Immature natural killer cell (primary cell): ENCODE results near the gene ARSA. TPM values are rescaled to one million over a fixed set of nuclear protein-coding genes. Genes with fewer than 3 reads are reported as not detected.

Experiments
- DNase-seq, 3 donors: peaks; one replicate each; pipeline ENCODE4 v3.0.0; 2022; ENCODE audit warnings: mixed read lengths in 1 of 3
- H3K27ac Mint-ChIP-seq, 6 donors: one replicate each; pipeline ENCODE4 v1.8.0; 2020; ENCODE audit warnings: mixed read lengths in 6 of 6, mild to moderate bottlenecking in 5 of 6, inconsistent platforms in 4 of 6, moderate library complexity in 3 of 6
- H3K27me3 Mint-ChIP-seq, 3 donors: one replicate each; pipeline ENCODE4 v1.8.0; 2020 to 2021; ENCODE audit warnings: low read depth in 3 of 3, mild to moderate bottlenecking in 3 of 3, mixed read lengths in 3 of 3, moderate library complexity in 3 of 3, inconsistent platforms in 1 of 3
- H3K36me3 Mint-ChIP-seq, 3 donors: one replicate each; pipeline ENCODE4 v1.8.0; 2020; ENCODE audit warnings: mixed read lengths in 3 of 3, inconsistent platforms in 2 of 3, mild to moderate bottlenecking in 2 of 3
- H3K4me1 Mint-ChIP-seq, 2 donors: one replicate each; pipeline ENCODE4 v1.8.0; 2020; ENCODE audit warnings: inconsistent platforms in 2 of 2, mild to moderate bottlenecking in 2 of 2, mixed read lengths in 2 of 2, moderate library complexity in 1 of 2
- H3K4me3 Mint-ChIP-seq, 5 donors: one replicate each; pipeline ENCODE4 v1.8.0; 2020; ENCODE audit warnings: mild to moderate bottlenecking in 5 of 5, mixed read lengths in 5 of 5, inconsistent platforms in 3 of 5, moderate library complexity in 3 of 5
- H3K9me3 Mint-ChIP-seq, 6 donors: one replicate each; pipeline ENCODE4 v1.8.0; 2020; ENCODE audit warnings: mild to moderate bottlenecking in 6 of 6, mixed read lengths in 6 of 6, inconsistent platforms in 4 of 6, moderate library complexity in 3 of 6
- polyA plus RNA-seq, 3 donors: library from polyadenylated mRNA; unstranded; fragments of 300-500 nt; fragmentation: Illumina TruSeq; gene quantifications; one replicate each; pipeline ENCODE4 v1.2.3, GENCODE V29; 2021

Gene ARSA
- polyA plus RNA-seq = 10 to 100 TPM in 1 of 3 donors, 1 to 10 TPM in 2; 3.8 to 11.2 (median 7.7) TPM

- Mint-ChIP-seq H3K4me1 (peaks cover 22 to 23% of the 10 kb centered on the region in 2 donors), H3K27me3 (peaks cover 9 to 15% (median 15%) of the 10 kb centered on the region in 3 donors), H3K36me3 (no peaks in the 10 kb centered on the region), H3K9me3 (no peaks in the 10 kb centered on the region), H3K4me3 (peak within 1 kb of the TSS; percentile 68 to 88 (median 78)), H3K27ac (peak within 1 kb of the TSS; percentile 92 to 96 (median 94))
- peak; percentile 81 to 87 (median 85) for DNase-seq
These were observed at the start of gene ARSA for GRCh38 chr22:50627642-50628542. TSS of gene ARSA (minus strand) at chr22:50628152. CDS start at chr22:50627779, 373 bp downstream.

GRCh38 chr22:50676661-50677492 lies 48.9 kb upstream of the ARSA start:
- Mint-ChIP-seq H3K4me1 (peaks cover 0 to 14% of the 10 kb centered on the region in 2 donors), H3K27ac (no peak overlapping the region), H3K27me3 (peaks cover 11 to 26% (median 12%) of the 10 kb centered on the region in 3 donors), H3K9me3 (peaks cover 0 to 2% (median 0%) of the 10 kb centered on the region in 6 donors), H3K4me3 (no peak overlapping the region), H3K36me3 (peaks cover 0 to 3% (median 0%) of the 10 kb centered on the region in 3 donors)
- no peak for DNase-seq

- Mint-ChIP-seq H3K9me3 (peaks cover 0 to 2% (median 0%) of the 10 kb centered on the region in 6 donors), H3K27me3 (peaks cover 11 to 31% (median 14%) of the 10 kb centered on the region in 3 donors)
These were observed 48.3 kb upstream of the ARSA start for GRCh38 chr22:50676180-50676636.

GRCh38 chr22:50675553-50676179 lies 47.7 kb upstream of the ARSA start:
- DNase-seq = no peak
- H3K9me3 Mint-ChIP-seq = peaks cover 0 to 2% (median 0%) of the 10 kb centered on the region in 6 donors
- H3K27me3 Mint-ChIP-seq = peaks cover 12 to 36% (median 14%) of the 10 kb centered on the region in 3 donors

More at GRCh38 chr22:50676180-50676636, 48.3 kb upstream of the ARSA start:
- Mint-ChIP-seq H3K4me3 (peak overlapping the region in 3 of 5 donors; percentile 26 to 35 (median 30)), H3K4me1 (peaks cover 0 to 18% of the 10 kb centered on the region in 2 donors), H3K36me3 (peaks cover 0 to 3% (median 0%) of the 10 kb centered on the region in 3 donors), H3K27ac (no peak overlapping the region)
- DNase-seq = no peak

GRCh38 chr22:50674606-50675552 lies 46.9 kb upstream of the ARSA start:
- Mint-ChIP-seq H3K4me1 (peaks cover 0 to 18% of the 10 kb centered on the region in 2 donors), H3K4me3 (peak overlapping the region; percentile 19 to 81 (median 58)), H3K36me3 (peaks cover 0 to 3% (median 0%) of the 10 kb centered on the region in 3 donors), H3K27me3 (peaks cover 15 to 43% (median 15%) of the 10 kb centered on the region in 3 donors), H3K9me3 (peaks cover 0 to 4% (median 0%) of the 10 kb centered on the region in 6 donors), H3K27ac (no peak overlapping the region)
- peak in 1 of 3 donors; percentile 3 for DNase-seq

More at GRCh38 chr22:50675553-50676179, 47.7 kb upstream of the ARSA start:
- Mint-ChIP-seq H3K4me1 (peaks cover 0 to 18% of the 10 kb centered on the region in 2 donors), H3K4me3 (peak overlapping the region; percentile 35 to 81 (median 58)), H3K27ac (no peak overlapping the region), H3K36me3 (peaks cover 0 to 3% (median 0%) of the 10 kb centered on the region in 3 donors)

GRCh38 chr22:50674130-50674500 lies 46.2 kb upstream of the ARSA start:
- Mint-ChIP-seq H3K9me3 (peaks cover 0 to 4% (median 0%) of the 10 kb centered on the region in 6 donors), H3K27me3 (peaks cover 15 to 45% (median 15%) of the 10 kb centered on the region in 3 donors), H3K36me3 (peaks cover 0 to 3% (median 0%) of the 10 kb centered on the region in 3 donors), H3K27ac (no peak overlapping the region), H3K4me3 (peak overlapping the region in 1 of 5 donors; percentile 49), H3K4me1 (peaks cover 0 to 18% of the 10 kb centered on the region in 2 donors)
- DNase-seq = no peak

- Mint-ChIP-seq H3K36me3 (peaks cover 0 to 3% (median 0%) of the 10 kb centered on the region in 3 donors), H3K4me1 (peaks cover 0 to 18% of the 10 kb centered on the region in 2 donors), H3K27ac (no peak overlapping the region), H3K27me3 (peaks cover 15 to 46% (median 15%) of the 10 kb centered on the region in 3 donors), H3K4me3 (peak overlapping the region in 4 of 5 donors; percentile 32 to 65 (median 54)), H3K9me3 (peaks cover 0 to 4% (median 0%) of the 10 kb centered on the region in 6 donors)
- no peak for DNase-seq
These were observed 45.5 kb upstream of the ARSA start for GRCh38 chr22:50673231-50674129.

- Mint-ChIP-seq H3K9me3 (peaks cover 0 to 4% (median 0%) of the 10 kb centered on the region in 6 donors), H3K36me3 (peaks cover 0 to 3% (median 0%) of the 10 kb centered on the region in 3 donors), H3K27me3 (peaks cover 15 to 53% (median 18%) of the 10 kb centered on the region in 3 donors), H3K27ac (no peak within 1 kb of the TSS), H3K4me3 (peak within 1 kb of the TSS; percentile 42 to 65 (median 46)), H3K4me1 (peaks cover 0 to 18% of the 10 kb centered on the region in 2 donors)
- no peak for DNase-seq
These were observed 44.7 kb upstream of the ARSA start, which contains the start of gene SHANK3 for GRCh38 chr22:50672471-50673230. TSS of gene SHANK3 (plus strand) at chr22:50672823.

- H3K27ac Mint-ChIP-seq = no peak overlapping the region
- peaks cover 15 to 54% (median 16%) of the 10 kb centered on the region in 3 donors for H3K27me3 Mint-ChIP-seq
- DNase-seq = no peak
- H3K36me3 Mint-ChIP-seq = peaks cover 0 to 3% (median 0%) of the 10 kb centered on the region in 3 donors
- peaks cover 0 to 4% (median 0%) of the 10 kb centered on the region in 6 donors for H3K9me3 Mint-ChIP-seq
- no peak overlapping the region for H3K4me3 Mint-ChIP-seq
- H3K4me1 Mint-ChIP-seq = peaks cover 0 to 18% of the 10 kb centered on the region in 2 donors
These were observed 44.1 kb upstream of the ARSA start for GRCh38 chr22:50672041-50672440.

- Mint-ChIP-seq H3K36me3 (peaks cover 0 to 3% (median 0%) of the 10 kb centered on the region in 3 donors), H3K9me3 (peaks cover 0 to 4% (median 0%) of the 10 kb centered on the region in 6 donors), H3K27ac (no peak overlapping the region), H3K4me1 (peaks cover 0 to 18% of the 10 kb centered on the region in 2 donors), H3K27me3 (peaks cover 15 to 58% (median 16%) of the 10 kb centered on the region in 3 donors), H3K4me3 (peak overlapping the region in 2 of 5 donors; percentile 15 to 42)
- DNase-seq = no peak
These were observed 43.7 kb upstream of the ARSA start for GRCh38 chr22:50671641-50672040.
